Measurements from ENCODE around the gene CENPP. TPM values are rescaled to one million over a fixed set of nuclear protein-coding genes. Genes with fewer than 3 reads are reported as not detected.

CENPP gene
- total RNA-seq, 2 donors from 2014 or later, result 1.1 to 1.2 TPM

DNA sequence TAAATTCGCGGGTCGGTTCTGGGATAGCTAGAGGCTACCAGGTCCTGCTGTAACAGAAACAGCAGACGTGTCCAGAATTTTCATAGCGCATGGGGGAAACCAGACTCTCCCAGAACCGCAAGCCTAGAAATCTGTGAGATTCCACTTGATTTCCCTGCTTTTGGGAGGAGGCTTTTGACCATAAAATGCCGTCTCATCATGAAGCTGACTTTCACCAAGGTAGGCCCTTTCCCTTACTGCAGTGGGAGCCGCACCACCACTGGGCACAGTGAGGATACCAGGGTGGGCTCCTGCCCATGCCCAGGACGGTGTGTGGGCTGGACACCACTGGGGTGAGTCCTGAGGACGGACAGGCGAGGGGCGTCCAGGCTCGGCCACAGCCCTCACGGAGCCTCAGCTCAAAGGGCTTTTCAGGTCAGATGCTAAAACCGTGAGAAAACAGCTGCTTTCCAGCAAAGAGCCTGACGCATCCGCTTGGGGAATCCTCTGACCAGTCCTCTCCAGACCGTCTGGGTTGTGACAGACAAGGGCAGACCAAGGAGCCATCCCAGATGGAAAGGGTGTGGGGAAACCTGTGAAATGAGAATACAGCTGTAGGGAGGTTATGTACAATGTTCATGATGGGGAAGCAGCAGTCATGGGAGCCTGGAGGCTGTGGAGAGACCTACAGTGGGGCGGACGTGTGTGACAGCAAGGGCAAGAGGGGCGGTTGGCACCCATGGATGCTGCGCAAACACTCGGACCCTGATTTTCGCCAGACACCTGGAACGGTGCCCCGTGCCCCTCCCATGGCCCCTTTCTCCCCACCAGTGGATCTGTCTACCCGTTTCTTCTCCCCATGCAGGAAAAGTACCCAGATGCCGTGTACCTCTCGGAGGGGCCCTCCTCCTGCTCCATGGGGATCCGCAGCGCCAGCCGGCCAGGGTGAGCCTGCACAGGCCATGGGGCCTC is 285.0 kb downstream of the CENPP start:
- H3K27me3 ChIP-seq, result no peaks in the 10 kb centered on the region
- no peak for DNase-seq (ENCODE audit: low spot score)
- H3K4me3 ChIP-seq, result no peak overlapping the region
- peaks cover 44% of the 10 kb centered on the region for H3K36me3 ChIP-seq
- peak overlapping the region; percentile 61 to 73 for H3K27ac ChIP-seq
- H3K9me3 ChIP-seq, result peaks cover 0 to 3% of the 10 kb centered on the region in 2 donors
- TF ChIP-seq, protein P1, sequence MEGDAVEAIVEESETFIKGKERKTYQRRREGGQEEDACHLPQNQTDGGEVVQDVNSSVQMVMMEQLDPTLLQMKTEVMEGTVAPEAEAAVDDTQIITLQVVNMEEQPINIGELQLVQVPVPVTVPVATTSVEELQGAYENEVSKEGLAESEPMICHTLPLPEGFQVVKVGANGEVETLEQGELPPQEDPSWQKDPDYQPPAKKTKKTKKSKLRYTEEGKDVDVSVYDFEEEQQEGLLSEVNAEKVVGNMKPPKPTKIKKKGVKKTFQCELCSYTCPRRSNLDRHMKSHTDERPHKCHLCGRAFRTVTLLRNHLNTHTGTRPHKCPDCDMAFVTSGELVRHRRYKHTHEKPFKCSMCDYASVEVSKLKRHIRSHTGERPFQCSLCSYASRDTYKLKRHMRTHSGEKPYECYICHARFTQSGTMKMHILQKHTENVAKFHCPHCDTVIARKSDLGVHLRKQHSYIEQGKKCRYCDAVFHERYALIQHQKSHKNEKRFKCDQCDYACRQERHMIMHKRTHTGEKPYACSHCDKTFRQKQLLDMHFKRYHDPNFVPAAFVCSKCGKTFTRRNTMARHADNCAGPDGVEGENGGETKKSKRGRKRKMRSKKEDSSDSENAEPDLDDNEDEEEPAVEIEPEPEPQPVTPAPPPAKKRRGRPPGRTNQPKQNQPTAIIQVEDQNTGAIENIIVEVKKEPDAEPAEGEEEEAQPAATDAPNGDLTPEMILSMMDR (IDR thresholded peaks at IDR 0.05), result no peak
- peaks cover 0 to 39% of the 10 kb centered on the region in 2 donors for H3K4me1 ChIP-seq

DNA sequence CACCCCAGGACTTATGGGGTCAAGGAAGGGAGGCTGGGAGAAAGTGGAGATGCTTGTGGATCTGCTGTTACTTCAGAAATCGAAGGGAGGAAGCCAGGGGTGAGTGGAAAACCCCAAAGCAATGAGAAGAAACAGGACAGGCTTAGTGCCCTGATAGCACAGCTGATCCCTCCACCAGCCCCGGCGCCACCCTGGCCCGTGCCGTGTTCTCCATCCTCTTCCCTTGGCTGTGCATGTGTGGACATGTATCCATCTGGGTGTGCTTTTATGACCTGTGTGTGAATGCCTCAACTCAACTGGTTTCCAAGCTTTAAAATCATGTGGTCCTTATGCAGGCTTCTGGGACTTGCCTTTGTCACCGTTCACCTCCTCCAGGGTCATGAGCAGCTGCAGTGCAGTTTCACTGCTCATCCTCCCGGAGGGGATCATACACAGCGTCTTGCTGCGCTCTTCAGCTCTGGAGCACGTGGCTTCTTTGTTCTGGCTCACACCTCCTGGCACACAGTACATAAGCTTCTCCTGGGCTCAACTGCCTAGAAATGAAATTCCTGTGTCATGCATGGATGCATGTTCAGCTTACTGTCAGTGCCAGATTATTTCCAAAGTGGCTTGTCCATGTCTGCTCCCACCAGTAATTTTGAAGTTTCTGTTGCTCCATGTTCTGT is 286.0 kb downstream of the CENPP start:
- Histone ChIP-seq H3K27ac (peak overlapping the region; percentile 61 to 73), H3K27me3 (no peaks in the 10 kb centered on the region), H3K36me3 (peaks cover 44% of the 10 kb centered on the region), H3K4me3 (no peak overlapping the region), H3K4me1 (peaks cover 0 to 37% of the 10 kb centered on the region in 2 donors), H3K9me3 (no peaks in the 10 kb centered on the region)
- TF ChIP-seq, protein P1 (IDR thresholded peaks at IDR 0.05), result no peak
- DNase-seq (ENCODE audit: low spot score), result no peak

DNA sequence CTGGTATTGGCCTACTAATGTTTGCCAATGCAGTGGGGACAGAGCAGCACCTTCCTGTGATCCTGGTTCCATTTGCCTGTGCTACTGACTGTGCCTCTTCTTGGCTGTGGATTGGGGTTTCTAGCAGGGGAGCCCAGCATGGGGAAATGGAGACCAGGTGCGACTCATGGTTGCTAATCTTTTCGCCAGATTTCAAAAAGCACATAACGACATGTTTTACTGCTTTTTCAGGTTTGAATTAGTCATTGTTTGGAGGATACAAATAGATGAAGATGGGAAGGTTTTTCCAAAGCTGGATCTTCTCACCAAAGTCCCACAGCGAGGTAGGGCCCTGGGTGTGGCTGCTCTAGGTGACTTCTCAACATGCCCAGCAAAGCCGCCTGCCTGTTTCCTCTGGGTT is 286.5 kb downstream of the CENPP start:
- Histone ChIP-seq H3K4me1 (peaks cover 0 to 35% of the 10 kb centered on the region in 2 donors), H3K36me3 (peaks cover 45% of the 10 kb centered on the region), H3K27me3 (no peaks in the 10 kb centered on the region), H3K27ac (no peak overlapping the region), H3K4me3 (no peak overlapping the region), H3K9me3 (no peaks in the 10 kb centered on the region)
- TF ChIP-seq, protein P1 (IDR thresholded peaks at IDR 0.05), result no peak
- no peak for DNase-seq (ENCODE audit: low spot score)

DNA sequence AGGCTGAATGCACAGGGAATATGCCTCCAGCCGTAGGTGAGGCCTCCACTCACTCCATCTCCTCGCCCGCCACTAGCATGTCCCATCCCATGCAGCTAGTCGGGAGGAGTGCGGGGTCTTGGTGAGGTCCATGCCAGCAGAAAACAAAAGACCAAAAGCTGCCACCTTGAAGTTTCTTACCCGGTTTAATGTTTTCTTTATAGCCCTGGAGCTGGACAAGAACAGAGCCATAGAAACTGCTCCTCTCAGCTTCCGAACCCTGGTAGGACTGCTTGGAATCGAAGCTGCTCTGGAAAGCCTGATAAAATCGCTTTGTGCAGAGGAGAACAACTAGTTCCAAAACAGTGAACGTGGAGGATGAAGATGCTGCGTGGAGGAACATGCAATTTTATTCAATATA is 287.1 kb downstream of the CENPP start:
- no peak for DNase-seq (ENCODE audit: low spot score)
- Histone ChIP-seq H3K36me3 (peaks cover 50% of the 10 kb centered on the region), H3K9me3 (no peaks in the 10 kb centered on the region), H3K4me1 (peaks cover 0 to 33% of the 10 kb centered on the region in 2 donors), H3K27me3 (no peaks in the 10 kb centered on the region), H3K27ac (no peak overlapping the region), H3K4me3 (no peak overlapping the region)
- TF ChIP-seq, protein P1 (IDR thresholded peaks at IDR 0.05), result no peak

DNA sequence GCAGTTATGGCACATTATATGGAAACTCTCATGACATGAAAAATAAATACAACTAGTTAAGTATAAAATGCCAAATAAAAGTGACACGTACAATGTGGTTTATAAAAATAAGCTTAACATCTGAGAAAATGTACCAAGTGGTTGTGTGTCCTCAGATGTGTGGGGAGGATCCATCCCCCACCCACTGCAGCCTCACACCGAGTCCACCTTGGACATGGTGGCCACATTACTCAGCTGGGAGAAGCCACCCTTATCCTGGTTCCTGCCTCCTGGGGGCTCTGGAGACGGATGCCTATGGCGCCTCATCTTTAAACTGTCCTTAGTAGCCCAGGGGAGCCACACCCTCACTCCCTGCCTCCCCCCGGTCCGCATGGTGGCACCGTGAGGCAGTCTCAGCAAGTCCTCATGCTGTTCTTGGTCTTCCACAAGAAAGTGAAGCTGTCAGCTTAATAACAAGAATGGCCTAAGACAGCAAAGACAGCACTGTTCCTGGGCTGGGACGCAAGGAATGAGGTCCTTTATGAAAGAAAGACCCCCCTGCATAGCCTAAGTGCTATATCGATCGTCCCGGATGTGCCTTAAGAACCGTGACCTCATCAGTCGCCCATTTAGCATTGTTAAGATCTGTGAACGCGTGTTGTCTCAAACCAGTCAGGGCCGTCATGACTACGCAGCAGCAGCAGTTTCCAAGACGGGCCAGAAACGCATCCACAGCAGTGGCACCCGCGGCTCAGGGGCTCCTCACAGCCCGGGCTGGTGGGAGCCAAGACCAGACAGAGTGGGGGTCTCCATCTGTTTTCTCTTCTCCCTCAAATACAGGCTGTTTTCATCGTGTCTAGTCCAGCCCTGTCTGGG is 287.7 kb downstream of the CENPP start:
- peaks cover 0 to 33% of the 10 kb centered on the region in 2 donors for H3K4me1 ChIP-seq
- H3K27ac ChIP-seq, result no peak overlapping the region
- no peak for DNase-seq (ENCODE audit: low spot score)

More for the DNA sequence above, 287.7 kb downstream of the CENPP start:
- no peaks in the 10 kb centered on the region for H3K27me3 ChIP-seq
- no peaks in the 10 kb centered on the region for H3K9me3 ChIP-seq
- no peak overlapping the region for H3K4me3 ChIP-seq
- TF ChIP-seq, protein P1 (IDR thresholded peaks at IDR 0.05), result no peak
- peaks cover 57% of the 10 kb centered on the region for H3K36me3 ChIP-seq

Measured in right atrium auricular region (tissue), 2 donors.